GM21723 (cell line): ENCODE data around the gene C11orf68.

Experiments used
- ATAC-seq: cut with Tn5 transposase; IDR thresholded peaks from one replicate; pipeline ENCODE4 v1.9.1; 2021; ENCODE audit warnings: mild to moderate bottlenecking, moderate library complexity; ENCODE audit not compliant: unreplicated experiment

The C11orf68 gene

GRCh38 chr11:65891219-65892136 is 27.4 kb downstream of the C11orf68 start:
- ATAC-seq = no peak

DNA sequence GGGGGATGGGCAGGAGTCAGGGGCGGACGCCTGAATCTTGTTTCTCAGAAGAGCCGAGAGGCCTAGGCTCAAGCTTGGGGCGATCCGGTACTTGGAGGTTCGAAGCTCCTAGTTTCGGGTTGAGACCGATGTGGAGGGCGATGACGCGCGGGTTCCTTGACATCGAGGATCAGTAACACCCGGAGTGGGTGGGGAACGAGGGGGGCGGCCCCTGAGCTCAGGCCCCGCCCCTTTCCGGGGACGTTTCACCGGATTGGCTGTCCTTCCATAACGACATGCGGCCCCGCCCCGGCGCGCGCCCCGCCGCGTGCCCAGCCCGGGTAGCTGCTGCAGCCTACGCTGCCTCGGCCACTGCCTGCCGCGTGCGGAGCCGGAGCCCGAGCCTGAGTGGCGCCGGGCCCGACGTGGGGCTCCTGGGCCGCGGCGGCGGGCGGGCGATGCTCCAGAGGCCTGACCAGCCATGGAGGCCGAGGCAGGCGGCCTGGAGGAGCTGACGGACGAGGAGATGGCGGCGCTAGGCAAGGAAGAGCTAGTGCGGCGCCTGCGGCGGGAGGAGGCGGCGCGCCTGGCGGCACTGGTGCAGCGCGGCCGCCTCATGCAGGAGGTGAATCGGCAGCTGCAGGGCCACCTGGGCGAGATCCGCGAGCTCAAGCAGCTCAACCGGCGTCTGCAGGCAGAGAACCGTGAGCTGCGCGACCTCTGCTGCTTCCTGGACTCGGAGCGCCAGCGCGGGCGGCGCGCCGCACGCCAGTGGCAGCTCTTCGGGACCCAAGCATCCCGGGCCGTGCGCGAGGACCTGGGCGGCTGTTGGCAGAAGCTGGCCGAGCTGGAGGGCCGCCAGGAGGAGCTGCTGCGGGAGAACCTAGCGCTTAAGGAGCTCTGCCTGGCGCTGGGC is 28.3 kb downstream of the C11orf68 start, which contains the start of gene CCDC85B:
Gene CCDC85B (plus strand): TSS at position 350 of the 895 bp plus-strand sequence. CDS start 111 bp downstream, at position 461.
- peak; percentile 46 for ATAC-seq

GRCh38 chr11:65888163-65888814 is 30.6 kb downstream of the C11orf68 start, which contains the start of gene FIBP:
TSS of gene FIBP (minus strand) at chr11:65888471. CDS start at chr11:65888418, 53 bp downstream.
- ATAC-seq = peak; percentile 48

GRCh38 chr11:65887723-65888162 is 31.1 kb downstream of the C11orf68 start:
- peak; percentile 4 for ATAC-seq

- no peak for ATAC-seq
Observed at GRCh38 chr11:65886826-65887722, 31.8 kb downstream of the C11orf68 start.

GRCh38 chr11:65885808-65886536 is 32.9 kb downstream of the C11orf68 start:
- ATAC-seq = no peak

- ATAC-seq = no peak
Observed at GRCh38 chr11:65885231-65885630, 33.6 kb downstream of the C11orf68 start.

GRCh38 chr11:65884716-65885092 is 34.2 kb downstream of the C11orf68 start:
- no peak for ATAC-seq

GRCh38 chr11:65883786-65884715 is 34.8 kb downstream of the C11orf68 start:
- no peak for ATAC-seq

- no peak for ATAC-seq
Observed at GRCh38 chr11:65883058-65883761, 35.7 kb downstream of the C11orf68 start.

- ATAC-seq = no peak
Observed at GRCh38 chr11:65882120-65883057, 36.5 kb downstream of the C11orf68 start.

GRCh38 chr11:65880844-65881421 is 37.9 kb downstream of the C11orf68 start:
- no peak for ATAC-seq

DNA sequence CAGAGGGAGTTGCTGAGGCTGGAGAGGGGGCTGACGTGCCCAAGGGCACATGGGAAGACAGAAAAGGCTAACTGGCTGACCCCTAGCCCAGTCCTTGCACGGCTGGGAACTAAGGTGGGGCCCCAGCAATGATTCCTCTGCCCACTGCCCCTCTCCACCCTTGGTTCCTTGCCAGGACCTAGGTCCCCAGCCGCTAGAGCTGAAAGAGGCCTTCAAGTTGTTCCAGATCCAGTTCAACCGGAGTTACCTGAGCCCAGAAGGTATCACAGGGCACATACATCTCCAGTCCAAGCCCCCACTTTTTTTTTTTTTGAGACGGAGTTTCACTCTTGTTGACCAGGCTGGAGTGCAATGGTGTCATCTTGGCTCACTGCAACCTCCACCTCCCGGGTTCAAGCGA is 38.8 kb downstream of the C11orf68 start:
- no peak for ATAC-seq

DNA sequence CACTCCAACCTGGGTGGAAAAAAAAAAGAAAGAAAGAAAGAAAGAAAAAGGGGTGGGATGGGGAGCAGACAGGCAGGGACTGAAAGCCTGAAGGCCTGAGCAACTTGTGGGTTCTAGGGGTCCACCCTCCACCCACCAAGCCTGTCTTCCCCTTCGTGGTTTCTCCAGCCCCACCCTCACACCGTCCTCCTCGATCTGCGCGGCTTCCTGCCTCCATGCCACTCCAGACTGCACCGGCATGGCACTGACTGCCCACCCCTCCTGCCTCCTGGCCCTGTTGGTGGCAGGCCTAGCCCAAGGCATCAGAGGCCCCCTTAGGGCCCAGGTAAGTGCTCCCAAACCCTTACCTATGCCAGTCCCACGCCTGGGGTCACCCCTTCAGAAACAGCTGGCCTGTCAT is 39.2 kb downstream of the C11orf68 start, which contains the start of gene CTSW:
Gene CTSW (plus strand): TSS at position 221 of the 400 bp plus-strand sequence. CDS start 18 bp downstream, at position 239.
- ATAC-seq = no peak

DNA sequence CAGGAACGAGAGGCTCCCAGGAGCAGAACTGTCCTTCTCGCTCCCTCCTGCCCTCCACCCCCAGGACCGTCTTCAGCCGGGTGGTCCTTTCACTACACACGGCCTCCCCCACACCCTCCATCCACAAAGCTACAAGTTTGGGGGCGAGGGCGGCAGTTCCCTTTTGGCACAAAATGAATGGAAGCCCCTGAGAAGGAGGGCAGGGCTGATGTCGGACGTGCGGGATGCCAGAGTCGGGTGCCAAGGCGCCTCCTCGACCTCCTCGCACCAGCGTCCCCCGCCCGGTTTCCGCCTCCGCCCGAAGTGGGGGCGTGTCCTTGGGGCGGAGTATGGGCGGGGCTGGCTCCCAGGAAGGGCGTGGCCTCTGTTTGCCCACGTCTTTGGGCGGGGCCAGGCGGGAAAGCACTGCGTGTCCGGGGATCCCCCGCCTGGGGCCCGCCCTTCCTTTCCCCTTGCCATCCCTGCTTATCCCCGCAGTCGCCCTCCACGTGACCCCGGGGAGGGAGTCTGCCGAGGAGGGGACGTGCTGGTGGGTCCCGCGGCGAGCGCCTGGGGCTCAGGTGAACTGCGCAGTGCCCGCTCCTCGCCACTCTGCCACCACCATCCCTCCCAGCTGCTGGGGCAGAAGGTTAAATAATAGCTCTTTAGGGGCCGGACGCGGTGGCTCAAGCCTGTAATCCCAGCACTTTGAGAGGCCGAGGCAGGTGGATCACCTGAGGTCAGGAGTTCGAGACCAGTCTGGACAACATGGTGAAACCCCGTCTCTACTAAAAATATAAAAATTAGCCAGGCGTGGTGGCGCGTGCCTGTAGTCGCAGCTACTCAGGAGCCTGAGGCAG is 45.3 kb downstream of the C11orf68 start:
- peak; percentile 70 for ATAC-seq
